ENCODE measurements around the gene PPP1R14B.

Gene PPP1R14B

DNA sequence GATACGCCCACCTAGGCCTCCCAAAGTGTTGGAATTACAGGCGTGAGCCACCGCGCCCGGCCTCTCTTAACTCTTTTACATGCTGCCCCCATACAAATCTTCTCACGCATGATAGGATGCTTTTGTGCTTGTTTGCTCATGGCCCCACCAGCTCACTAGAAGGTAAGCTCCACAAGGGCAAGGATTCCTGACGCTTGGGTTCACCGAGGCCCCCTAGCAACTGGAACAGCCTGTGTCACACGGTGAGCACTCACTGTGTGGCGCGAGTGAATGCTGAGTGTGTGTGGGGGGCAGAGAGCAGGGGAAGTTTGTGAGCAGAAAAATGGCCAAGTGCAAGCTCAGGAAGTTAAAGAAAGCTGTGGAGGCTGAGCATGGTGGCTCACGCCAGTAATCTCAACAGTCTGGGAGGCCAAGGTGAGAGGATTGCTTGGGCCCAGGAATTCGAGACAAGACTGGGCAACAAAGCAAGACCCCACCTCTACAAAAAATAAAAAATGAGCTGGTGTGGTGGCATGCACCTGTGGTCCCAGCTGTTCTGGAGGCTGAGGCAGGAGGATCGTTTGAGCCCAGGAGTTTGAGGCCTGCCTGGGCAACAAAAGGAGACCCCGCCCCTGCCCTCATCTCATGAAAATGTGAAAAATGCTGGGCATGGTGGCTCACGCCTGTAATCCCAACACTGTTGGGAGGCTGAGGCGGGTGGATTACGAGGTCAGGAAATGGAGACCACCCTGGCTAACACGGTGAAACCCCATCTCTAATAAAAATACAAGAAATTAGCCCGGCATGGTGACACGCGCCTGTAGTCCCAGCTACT lies 35.4 kb upstream of the PPP1R14B start:
- no peak for DNase-seq

DNA sequence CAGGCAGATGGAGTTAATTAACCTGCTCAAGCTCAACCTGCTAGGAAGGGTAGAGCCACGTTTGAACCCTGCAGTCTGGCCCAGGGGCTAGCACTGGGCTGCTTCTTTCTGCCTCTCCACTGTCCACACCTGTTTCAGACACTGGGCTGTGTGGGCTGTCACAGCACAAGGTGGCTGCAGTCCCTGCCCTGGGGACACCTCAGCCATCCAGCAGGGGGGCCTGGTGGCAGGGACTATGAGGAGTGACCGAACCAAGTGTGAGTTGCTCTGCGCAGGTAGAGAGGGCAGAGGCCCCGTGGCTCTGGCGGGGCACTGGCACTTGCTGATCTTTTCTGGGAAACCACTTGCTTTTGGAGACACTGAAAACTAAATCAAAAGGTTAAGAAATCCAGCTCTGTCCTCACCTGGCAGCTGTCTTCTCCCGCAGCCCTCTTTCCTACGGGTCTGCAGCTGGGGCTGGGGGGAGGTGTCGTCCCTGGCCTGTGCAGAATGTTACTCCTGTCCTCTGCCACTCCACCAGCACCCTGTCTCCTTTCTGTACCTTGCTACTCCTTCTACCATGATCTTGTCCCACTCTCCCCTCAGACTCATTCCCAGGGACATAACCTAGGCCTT lies 31.9 kb upstream of the PPP1R14B start:
- no peak for DNase-seq

DNA sequence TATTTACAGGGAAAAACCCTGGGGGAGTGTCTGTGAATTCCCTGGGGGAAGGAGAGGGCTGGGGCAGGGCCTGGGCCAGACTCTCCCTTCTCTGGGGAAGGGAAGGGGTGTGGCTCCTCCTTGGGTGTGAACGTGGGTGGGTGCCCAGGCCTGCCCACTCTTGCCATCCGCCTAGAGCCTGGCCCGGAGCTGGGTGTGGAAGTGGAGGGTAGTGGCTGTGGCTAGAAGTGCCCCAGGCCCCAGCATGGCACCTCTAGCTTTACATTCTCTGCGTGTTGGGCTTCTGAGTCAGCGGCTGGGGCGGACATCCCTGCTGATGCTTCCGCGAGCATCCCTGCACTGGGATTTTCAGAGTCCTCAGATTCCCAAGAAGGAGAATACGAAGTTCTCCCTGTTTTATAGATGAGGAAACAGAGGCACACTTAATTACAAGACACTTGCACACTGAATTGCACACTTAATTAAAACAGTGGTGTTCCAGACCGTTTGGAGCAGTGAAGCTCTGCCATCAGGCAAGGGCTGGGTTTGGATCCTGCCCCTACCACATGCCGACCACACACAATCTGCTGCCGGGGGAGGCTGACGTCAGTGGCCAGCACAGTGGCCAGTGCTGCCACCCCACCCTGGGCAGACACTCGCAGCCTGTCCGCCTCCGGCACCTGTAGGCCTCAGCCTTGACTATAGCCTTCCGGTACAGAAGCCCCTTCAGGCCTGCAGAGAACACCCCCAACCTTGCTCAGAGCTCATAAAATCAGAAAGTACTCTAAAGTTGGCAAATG lies 30.1 kb upstream of the PPP1R14B start:
- DNase-seq, result no peak

GRCh38 chr11:64275841-64276240 lies 29.1 kb upstream of the PPP1R14B start:
- DNase-seq, result no peak

DNA sequence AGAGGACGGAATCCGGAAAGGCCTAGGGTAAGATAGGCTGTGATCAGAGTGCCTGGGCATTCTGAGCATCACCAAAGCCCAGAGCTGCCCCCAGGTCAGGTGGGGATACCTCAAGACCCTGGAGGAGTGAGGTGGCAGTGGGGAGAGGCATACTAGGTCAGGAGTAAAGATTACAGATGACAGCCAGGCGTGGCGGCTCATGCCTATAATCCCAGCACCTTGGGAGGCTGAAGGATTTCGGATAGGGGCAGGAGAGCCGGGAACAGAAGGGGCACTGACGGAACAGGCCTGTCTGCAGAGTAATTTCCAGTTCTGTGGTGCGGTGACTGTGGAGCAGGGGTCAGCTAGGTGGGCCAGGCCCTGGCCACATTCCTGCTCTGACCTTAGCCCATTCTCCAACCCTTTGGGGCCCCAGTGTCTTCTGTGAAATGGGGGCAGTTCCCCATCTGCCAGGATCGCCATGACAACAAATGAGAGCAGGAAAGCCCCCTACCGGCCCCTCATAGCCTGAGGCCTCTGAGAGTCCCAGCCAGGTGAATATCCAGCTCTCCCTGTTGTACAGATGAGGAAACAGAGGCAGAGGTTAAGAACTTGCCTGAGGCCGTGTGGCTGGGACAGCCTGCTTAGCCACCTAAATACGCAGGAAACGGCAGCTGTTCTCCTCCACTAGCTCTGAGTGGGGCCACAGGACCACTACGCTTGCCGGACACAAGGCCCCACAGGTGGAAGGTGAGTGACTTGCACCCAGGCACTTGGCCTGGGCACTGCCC lies 28.5 kb upstream of the PPP1R14B start:
- DNase-seq, result no peak

DNA sequence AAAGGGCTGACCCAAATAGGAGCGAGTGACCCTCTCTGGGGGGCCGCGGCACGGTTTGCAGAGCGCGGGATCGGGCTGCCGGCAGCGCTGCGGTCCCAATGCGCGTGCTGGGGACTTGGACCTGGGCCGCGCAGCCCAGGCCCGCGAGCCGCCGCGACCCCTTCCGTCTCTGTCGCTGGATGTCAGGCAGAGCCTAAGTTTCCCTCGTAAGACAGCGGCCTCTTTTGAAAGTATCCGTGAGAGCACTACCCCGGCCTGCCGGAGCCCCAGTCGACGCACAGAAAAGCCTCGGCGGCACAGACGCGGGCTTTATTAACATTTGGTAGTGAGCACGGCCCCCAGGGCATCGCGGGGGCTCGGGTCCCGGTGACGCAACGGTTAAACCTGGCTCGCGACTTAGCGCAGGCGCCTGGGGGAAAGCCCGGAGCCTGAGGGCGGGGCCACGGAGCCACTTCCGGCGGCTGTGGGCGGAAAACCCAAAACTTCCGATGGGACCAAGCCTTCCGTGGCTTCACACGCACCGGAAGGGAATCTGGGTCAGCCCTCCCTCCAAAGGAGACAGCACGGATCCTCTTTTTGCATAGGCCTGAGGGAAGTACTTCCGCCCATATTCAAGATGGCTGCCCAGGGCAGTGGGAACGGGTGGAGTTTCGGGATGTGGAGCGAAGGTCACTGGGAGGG lies 22.9 kb upstream of the PPP1R14B start:
- DNase-seq, result peak; percentile 99

GRCh38 chr11:64268893-64269539 lies 22.3 kb upstream of the PPP1R14B start:
- no peak for DNase-seq

- peak; percentile 25 for DNase-seq
These were observed 21.5 kb upstream of the PPP1R14B start for GRCh38 chr11:64268025-64268892.

DNA sequence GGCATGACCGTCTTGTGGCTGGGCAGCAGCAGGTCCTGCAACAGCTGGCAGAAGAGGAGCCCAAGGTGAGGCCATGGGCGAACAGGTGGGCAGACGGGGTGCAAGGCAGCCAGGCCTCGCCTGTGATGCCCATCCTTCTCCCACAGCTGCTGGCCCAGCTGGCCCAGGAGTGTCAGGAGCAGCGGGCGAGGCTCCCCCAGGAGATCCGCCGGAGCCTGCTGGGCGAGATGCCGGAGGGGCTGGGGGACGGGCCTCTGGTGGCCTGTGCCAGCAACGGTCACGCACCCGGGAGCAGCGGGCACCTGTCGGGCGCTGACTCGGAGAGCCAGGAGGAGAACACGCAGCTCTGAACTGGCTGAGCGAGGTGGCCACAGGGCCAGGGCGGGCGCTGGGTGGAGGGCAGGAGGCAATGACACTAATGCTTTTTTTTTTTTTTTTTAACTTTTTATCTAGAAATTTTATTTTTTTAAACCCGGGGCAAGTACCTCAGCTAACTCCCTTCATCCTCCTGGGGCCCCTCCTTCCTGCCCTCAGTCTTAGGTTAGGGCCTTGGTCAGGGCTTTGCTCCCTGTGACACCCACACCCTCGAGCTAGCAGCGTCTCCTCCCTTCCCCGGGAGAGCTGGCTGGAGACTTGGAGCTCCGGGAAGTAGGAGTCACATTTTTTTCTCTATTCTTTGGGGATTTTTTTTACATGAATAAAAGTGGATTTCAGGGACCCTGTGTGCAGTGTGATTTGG lies 20.6 kb upstream of the PPP1R14B start:
- no peak for DNase-seq

GRCh38 chr11:64266339-64266738 lies 19.6 kb upstream of the PPP1R14B start:
- no peak for DNase-seq

GRCh38 chr11:64265176-64266160 lies 18.7 kb upstream of the PPP1R14B start:
- DNase-seq, result no peak

- DNase-seq, result no peak
These were observed 17.7 kb upstream of the PPP1R14B start for GRCh38 chr11:64264371-64264852.

GRCh38 chr11:64263947-64264317 lies 17.2 kb upstream of the PPP1R14B start:
- no peak for DNase-seq

DNA sequence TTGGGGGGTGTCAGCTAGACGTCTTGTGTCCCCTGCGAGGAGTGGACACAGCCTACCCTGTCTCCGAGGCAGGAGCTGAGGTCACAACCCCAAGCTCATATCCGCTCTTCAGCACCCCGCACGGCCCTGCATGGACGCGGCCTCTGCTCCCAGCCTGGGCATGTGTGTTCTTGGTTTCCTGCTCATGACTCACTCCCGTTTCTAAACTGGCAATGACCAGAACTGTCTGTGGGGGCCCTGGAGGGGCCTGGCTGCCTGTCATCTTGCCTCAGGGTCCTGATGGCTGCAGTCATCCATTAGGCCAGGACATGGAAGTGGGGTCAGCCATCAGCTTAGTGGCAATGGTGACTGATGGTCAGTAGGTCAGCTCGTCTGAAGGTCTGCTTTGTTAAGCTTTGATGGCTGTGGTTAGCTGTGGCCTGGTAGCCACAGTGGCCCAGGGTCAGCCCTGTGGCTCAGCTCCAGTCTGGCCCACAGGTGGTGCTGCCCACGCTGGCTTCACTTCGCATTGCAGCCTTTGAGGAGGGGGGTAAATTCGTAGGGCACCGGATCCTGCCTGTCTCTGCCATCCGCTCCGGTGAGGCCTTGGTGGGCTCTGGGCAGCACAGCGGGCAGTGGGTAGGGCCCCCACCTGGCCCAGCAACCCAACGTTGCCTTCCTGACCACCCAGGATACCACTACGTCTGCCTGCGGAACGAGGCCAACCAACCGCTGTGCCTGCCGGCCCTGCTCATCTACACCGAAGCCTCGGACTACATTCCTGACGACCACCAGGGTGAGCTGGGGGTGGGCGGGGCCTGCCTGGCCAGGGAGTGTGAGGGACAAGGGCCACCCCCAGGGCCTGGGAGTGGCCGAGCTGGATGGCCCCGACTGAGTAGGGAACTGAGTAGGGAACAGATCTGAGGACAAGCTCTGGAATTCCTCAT lies 16.5 kb upstream of the PPP1R14B start:
- no peak for DNase-seq

- DNase-seq, result no peak
These were observed 15.7 kb upstream of the PPP1R14B start for GRCh38 chr11:64262271-64263002.

- no peak for DNase-seq
These were observed 14.9 kb upstream of the PPP1R14B start for GRCh38 chr11:64261556-64262080.

Measured in NCI-H446 treated with DMSO at 0.1 percent for 48 hours (cell line).